NCI-H2171 (cell line): ENCODE data around the gene ATP8B4.
A peak's percentile ranks its signal among the peaks of the same experiment; 100 is the strongest.
"Not testable (repeated sequence)": the region's sequence is repeated elsewhere in the genome, so short reads cannot be mapped to it uniquely, and the experiment has no call there.

Experiments
- DNase-seq: peaks from one replicate; lab custom pipeline; 2025; lab: John Stamatoyannopoulos, UW

The ATP8B4 gene

GRCh38 chr15:50119063-50120040 lies at the start of gene ATP8B4:
ATP8B4 (minus strand) TSS chr15:50119233; CDS start chr15:50106966, 12,267 bp downstream.
- DNase-seq: no peak

- DNase-seq: no peak
Observed at GRCh38 chr15:50168379-50168778, 49.3 kb upstream of the ATP8B4 start.

- no peak for DNase-seq
Observed at GRCh38 chr15:50167110-50167509, 48.1 kb upstream of the ATP8B4 start.

- DNase-seq: no peak
Observed at GRCh38 chr15:50166216-50166615, 47.2 kb upstream of the ATP8B4 start.

GRCh38 chr15:50164458-50164857 lies 45.4 kb upstream of the ATP8B4 start:
- DNase-seq: no peak

- no peak for DNase-seq
Observed at GRCh38 chr15:50163719-50164410, 44.8 kb upstream of the ATP8B4 start.

GRCh38 chr15:50162969-50163718 lies 44.1 kb upstream of the ATP8B4 start:
- DNase-seq: no peak

GRCh38 chr15:50158236-50158635 lies 39.2 kb upstream of the ATP8B4 start:
- DNase-seq: not testable (repeated sequence)

- no peak for DNase-seq
Observed at GRCh38 chr15:50151476-50151875, 32.4 kb upstream of the ATP8B4 start.

GRCh38 chr15:50150851-50151250 lies 31.8 kb upstream of the ATP8B4 start:
- no peak for DNase-seq

- no peak for DNase-seq
Observed at GRCh38 chr15:50150349-50150748, 31.3 kb upstream of the ATP8B4 start.

GRCh38 chr15:50149090-50149489 lies 30.1 kb upstream of the ATP8B4 start:
- no peak for DNase-seq

GRCh38 chr15:50148362-50148963 lies 29.4 kb upstream of the ATP8B4 start:
- DNase-seq: peak; percentile 10

- no peak for DNase-seq
Observed at GRCh38 chr15:50146632-50147031, 27.6 kb upstream of the ATP8B4 start.

- peak; percentile 58 for DNase-seq
Observed at GRCh38 chr15:50145451-50145872, 26.4 kb upstream of the ATP8B4 start.

- DNase-seq: no peak
Observed at GRCh38 chr15:50144341-50145120, 25.5 kb upstream of the ATP8B4 start.

- DNase-seq: no peak
Observed at GRCh38 chr15:50143255-50143860, 24.3 kb upstream of the ATP8B4 start.

- DNase-seq: no peak
Observed at GRCh38 chr15:50141856-50142255, 22.8 kb upstream of the ATP8B4 start.

- no peak for DNase-seq
Observed at GRCh38 chr15:50140983-50141382, 21.9 kb upstream of the ATP8B4 start.

- no peak for DNase-seq
Observed at GRCh38 chr15:50140098-50140497, 21.1 kb upstream of the ATP8B4 start.

GRCh38 chr15:50138391-50138790 lies 19.4 kb upstream of the ATP8B4 start:
- no peak for DNase-seq
